Right lung (tissue), 5 donors: ENCODE measurements around the gene NBEA. TPM values are rescaled to one million over a fixed set of nuclear protein-coding genes. Genes with fewer than 3 reads are reported as not detected.

Experiments
- DNase-seq, 2 donors: peaks; one replicate each; pipeline ENCODE4 v3.0.0-alpha.2; 2013
- polyA plus RNA-seq, 5 donors: library from polyadenylated mRNA; unstranded; fragments of 120-200 nt; gene quantifications; one replicate each; pipeline versions ENCODE4 v1.2.1 to v1.2.3, GENCODE V29; 2013; ENCODE audit warnings: inconsistent platforms in 1 of 5, low replicate concordance in 1 of 5; ENCODE audit not compliant: insufficient read length in 5 of 5, insufficient read depth in 1 of 5

The NBEA gene
- polyA plus RNA-seq, 5 donors: 7.7 to 13.5 (median 12.7) TPM

GRCh38 chr13:35501661-35502235 lies 559.7 kb downstream of the NBEA start:
- DNase-seq: no peak

DNA sequence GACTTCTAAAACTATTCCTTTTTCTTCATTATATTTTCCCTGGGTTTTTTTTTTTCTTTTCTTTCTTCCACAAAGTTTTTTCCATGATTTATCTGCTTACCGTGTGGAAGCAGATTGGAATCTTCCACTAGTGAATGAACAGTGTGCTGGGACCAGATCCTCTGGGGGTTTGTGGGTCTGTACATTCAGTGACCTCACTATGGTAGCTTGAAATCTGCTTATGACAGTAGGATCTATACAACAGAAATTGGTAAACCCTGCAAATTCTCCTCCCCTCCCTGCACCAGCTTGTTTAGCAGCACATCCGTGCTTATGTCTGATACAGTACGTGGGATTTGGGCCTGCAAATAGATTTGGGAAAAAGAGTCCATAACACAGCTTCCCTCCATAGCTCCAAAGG lies 560.4 kb downstream of the NBEA start:
- DNase-seq: no peak

DNA sequence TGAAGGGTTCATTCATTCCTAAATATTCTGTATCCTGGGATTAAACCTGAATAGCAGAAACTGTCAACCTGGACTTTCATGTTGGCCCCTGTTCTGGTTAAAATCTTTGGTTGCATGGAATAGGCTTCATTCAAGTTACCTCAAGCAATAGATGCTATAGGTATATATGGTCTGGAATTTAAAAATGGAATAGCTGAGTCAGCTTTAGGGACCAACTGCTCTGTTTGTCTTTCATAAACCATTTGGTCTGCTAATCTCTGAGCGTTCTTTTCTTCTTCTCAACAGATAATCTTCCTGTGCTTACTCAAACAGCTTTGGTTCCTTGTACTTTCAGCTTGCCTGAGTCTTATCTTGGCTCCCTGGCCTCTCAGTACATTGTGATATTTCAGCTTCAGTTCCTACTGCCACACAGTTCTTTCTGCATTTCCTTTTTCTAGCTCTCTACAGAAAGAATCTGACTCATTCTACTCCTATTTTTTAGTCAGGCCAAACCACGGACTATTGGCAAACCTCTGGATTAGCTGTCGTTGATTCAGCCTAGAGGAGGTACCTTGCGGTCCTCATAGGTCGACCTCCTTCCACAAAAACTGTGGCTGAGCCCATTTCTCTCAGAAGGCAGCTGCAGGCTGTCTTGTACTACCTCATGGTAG lies 570.3 kb downstream of the NBEA start:
- DNase-seq: no peak

DNA sequence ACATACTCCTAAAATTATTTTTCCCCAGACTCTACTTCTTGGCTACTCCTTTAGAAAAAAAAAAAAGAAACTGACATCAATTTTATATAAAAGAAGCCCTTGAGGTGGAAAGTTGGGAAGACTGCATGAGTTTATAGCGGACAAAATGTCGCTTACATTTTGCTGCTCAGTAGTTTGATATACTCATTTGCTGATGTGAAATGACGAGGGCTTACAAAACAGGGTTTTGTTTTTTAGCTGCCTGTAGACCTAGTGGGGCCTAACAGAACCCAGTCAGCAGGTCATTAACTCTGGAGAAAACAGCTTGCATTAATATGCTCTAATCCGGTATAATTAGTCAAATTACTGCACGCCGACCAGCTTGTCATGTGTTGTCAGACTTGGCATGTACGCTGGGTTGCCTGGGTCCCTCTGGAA lies 572.0 kb downstream of the NBEA start:
- DNase-seq: no peak

- no peak for DNase-seq
These were observed 572.9 kb downstream of the NBEA start for GRCh38 chr13:35514801-35515502.

- no peak for DNase-seq
These were observed 576.4 kb downstream of the NBEA start for GRCh38 chr13:35518337-35518946.

DNA sequence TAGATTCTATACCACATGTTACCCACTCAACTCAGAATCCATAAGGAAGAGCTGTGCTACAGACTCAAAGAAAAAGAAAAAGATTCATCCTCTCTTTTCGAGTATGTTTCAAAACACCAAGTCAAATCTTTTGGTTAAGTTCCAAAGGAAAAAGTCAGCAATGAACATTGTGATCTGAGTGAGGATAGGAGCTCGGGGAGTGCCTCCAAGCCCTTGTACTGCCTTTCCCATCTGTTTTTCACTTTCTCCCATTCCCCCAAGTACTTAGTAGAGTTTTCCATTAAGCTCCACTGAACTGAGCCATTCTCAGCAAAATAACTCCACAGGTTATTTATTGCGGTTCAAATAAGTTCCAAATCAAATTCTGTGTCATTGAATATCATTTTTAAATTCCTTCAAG lies 582.1 kb downstream of the NBEA start:
- no peak for DNase-seq

DNA sequence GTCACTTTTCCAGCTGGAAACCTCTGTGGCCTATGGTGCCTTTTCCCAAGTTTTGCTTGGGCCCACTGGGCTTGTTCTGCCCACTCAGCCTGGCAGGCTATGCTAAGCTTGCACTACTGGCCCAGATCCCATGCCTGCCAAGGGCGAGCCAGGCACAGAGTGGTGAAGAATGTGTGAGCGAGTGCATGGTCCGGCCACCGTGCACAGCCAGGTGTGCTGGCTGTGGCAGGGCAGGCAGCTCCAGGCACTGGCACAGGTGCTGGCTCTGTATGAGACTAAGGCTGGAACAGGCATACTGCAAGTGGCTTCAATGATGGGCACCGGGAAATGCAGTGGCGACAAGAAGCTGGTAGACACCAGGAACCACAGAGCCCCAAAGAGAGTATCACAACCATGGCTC lies 584.5 kb downstream of the NBEA start:
- DNase-seq: no peak

GRCh38 chr13:35527451-35527850 lies 585.4 kb downstream of the NBEA start:
- DNase-seq: no peak

- DNase-seq: no peak
These were observed 588.1 kb downstream of the NBEA start for GRCh38 chr13:35530147-35530546.

DNA sequence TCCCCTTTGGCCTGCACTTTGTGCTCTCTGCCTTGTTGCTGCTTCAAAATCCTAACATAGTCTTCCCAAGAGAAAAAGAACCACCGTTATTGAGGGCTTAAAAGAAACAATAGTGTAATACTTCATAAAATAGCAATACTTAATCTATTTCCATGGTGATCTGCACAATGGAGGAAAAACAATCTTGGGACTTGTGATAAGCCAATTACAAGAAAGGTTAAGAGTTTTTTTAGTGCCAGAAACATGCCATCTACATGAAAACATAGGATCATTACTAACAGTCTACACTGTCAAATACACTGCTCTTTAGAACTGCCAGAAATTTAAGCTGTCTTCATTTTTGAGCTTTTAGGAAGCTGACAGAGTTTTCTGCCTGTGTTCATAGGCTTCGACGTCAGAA lies 588.5 kb downstream of the NBEA start:
- DNase-seq: no peak

DNA sequence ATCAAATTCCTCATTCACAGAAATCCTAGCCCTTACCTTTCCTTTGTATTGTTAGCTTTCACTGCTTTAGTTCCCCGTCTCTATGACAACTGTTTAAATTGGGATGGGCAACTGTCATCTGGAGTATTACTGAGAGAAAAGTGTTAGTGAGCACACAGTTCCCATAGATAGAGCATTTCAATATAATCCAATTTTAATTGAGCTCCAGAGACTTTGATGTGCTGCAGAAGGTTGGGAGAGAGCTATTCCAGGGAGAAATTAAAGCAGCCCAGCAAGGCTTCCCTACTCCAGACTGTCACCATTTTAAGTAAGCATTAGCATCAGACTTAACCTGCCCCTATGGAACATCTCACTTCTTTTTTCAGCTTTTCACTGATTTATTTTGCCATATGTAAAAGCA lies 589.5 kb downstream of the NBEA start:
- DNase-seq: no peak

DNA sequence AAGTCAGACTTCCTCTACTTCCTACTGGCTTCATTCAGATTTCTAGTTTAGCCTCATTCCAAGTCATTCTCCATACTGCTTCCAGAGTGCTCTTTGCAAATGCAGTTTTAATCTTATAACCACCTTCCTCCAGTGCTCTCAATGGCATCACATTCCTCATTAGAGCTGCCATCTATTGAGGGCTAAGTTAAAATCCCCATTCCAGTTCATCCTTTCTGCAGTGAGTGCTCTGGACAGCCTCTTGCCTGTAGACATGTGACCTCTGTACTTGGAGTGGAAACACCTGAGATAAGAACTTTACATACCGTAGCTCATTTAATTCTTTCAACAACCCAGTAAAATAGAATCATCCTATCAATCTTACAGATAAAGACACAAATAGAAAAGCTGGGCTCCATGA lies 592.3 kb downstream of the NBEA start:
- no peak for DNase-seq

GRCh38 chr13:35548790-35549189 lies 606.7 kb downstream of the NBEA start:
- no peak for DNase-seq

- no peak for DNase-seq
These were observed 607.4 kb downstream of the NBEA start for GRCh38 chr13:35549481-35549880.

DNA sequence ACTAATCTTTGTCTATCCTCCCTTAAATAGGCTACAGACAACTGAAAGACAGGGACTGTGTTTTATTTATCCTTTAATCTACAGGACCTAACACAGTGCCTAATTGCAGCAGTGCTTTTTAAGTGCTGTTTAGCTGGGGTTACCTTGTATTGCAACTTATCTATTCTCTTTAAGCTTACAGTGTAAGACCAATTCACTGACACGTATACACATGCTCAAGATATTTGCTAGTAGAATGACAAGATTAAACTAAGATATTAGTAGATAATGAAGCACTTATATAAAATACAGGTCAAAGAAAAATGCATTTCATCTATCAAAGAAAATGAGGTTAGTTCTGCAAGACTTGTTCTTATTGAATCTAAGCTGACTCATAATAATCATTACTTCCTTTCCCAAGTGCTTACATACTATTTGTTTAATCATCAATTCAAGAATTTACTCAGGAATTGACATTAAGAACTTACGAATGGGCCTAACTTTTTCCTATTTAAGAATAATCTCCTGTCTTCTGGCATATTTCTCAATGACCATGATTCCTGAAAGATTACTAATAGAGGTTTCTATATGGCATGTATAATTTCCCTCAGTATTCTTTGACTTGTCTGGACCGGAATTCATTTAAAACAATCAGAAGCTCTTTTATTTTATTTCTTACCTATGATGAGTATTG lies 610.2 kb downstream of the NBEA start:
- no peak for DNase-seq

GRCh38 chr13:35554972-35555623 lies 613.0 kb downstream of the NBEA start:
- no peak for DNase-seq

- no peak for DNase-seq
These were observed 615.4 kb downstream of the NBEA start for GRCh38 chr13:35557475-35557874.

- DNase-seq: no peak
These were observed 619.5 kb downstream of the NBEA start for GRCh38 chr13:35561540-35561939.

DNA sequence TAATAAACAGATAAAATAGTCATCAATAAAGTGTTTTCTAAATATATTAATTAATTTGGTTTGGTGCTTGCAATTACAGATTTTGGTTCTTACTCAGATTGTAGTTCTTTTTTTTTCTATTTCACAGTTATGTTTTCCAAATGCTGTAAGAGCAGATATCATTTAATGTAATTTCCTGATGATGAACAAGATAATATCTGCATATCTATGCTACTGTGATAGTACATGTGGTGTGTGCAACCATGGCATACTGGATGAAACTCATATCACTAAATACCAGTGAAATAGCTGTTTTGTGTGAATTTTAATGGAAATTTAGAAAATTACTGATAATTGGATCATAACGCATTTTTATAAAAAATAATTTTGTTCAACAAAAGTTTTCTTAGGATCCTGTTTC lies 623.2 kb downstream of the NBEA start:
- DNase-seq: no peak

DNA sequence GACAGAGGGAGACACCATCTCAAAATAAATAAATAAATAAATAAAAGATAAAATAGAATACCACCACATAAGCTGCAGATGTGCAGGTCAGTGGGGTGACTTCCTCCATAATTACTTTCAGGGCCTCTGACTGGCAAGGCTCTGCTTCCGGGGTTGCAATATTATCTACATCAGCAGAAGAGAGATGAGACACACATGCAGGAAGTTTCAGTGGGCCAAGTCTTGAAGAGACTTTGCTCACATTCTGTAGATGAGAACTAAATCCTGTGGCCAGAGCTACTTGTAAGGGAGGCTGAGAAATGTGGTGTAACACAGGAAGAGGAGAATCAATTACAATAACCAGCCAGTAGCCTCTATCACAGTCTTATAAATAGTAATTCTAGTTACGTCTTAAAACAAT lies 624.3 kb downstream of the NBEA start:
- DNase-seq: peak in 1 of 2 donors; percentile 15
